GM21528 (cell line): ENCODE measurements around the gene DNASE1L2.
"Not testable (repeated sequence)": the region's sequence is repeated elsewhere in the genome, so short reads cannot be mapped to it uniquely, and the experiment has no call there.

Source experiments
- ATAC-seq: cut with Tn5 transposase; IDR thresholded peaks from one replicate; pipeline ENCODE4 v1.9.1; 2021; ENCODE audit warnings: mild to moderate bottlenecking, moderate library complexity; ENCODE audit not compliant: unreplicated experiment, low FRiP score

The DNASE1L2 gene

GRCh38 chr16:2203119-2203688 lies 33.0 kb upstream of the DNASE1L2 start:
- ATAC-seq, result not testable (repeated sequence)

- no peak for ATAC-seq
These were observed 31.7 kb upstream of the DNASE1L2 start for GRCh38 chr16:2204416-2205103.

- peak; percentile 74 for ATAC-seq
These were observed 30.9 kb upstream of the DNASE1L2 start, which contains the start of gene MLST8 for GRCh38 chr16:2205104-2205966. MLST8 (plus strand) TSS chr16:2205454; CDS start chr16:2206086, 632 bp downstream.

DNA sequence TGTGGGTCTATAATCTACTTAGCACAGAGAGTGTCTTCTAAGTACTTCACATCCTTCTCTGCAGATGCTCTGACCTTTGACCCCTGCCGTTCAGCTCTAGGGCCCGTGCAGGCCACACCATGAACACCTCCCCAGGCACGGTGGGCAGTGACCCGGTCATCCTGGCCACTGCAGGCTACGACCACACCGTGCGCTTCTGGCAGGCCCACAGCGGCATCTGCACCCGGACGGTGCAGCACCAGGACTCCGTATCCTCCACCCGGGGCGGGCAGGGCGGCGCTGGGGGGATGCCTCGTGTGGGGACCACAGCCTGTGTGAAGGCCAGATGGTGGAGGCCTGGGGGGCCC lies 30.3 kb upstream of the DNASE1L2 start:
- peak; percentile 22 for ATAC-seq

DNA sequence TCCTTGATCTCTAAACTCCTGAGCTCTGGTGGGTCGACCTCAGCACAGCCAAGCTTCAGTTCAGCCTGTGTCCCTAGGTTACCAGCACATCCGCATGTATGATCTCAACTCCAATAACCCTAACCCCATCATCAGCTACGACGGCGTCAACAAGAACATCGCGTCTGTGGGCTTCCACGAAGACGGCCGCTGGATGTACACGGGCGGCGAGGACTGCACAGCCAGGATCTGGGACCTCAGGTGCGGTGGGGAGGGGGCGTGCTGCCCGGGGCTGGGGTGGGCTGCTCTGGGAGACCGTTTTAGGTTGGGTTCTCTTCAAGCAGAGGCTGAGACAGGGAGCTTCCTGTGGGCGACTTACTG lies 29.8 kb upstream of the DNASE1L2 start:
- no peak for ATAC-seq

DNA sequence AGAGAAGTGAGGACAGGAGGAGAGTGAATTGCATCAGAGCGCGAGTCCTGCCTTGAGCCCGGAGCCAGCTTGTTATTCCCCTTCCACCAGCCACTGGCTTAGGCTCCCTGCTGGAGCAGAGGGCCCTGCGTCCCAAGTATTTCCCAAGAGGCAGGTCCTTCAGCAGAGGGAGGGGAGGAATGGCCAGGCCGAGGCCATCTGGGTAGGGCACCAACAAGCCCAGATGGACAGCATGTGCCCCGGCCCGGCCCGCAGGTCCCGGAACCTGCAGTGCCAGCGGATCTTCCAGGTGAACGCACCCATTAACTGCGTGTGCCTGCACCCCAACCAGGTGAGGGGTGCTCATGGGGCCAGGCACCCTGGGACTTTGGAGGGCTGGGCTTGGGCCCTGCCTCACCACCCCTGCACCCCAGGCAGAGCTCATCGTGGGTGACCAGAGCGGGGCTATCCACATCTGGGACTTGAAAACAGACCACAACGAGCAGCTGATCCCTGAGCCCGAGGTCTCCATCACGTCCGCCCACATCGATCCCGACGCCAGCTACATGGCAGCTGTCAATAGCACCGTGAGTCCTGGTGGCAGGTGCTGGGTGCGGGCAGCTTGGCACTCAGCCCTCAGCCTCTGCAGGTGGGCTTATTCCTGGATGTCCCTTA lies 29.3 kb upstream of the DNASE1L2 start:
- ATAC-seq, result no peak

GRCh38 chr16:2207872-2208271 lies 28.4 kb upstream of the DNASE1L2 start:
- ATAC-seq, result no peak

GRCh38 chr16:2208308-2208707 lies 27.9 kb upstream of the DNASE1L2 start:
- ATAC-seq, result no peak

GRCh38 chr16:2208772-2209171 lies 27.5 kb upstream of the DNASE1L2 start:
- ATAC-seq, result no peak

DNA sequence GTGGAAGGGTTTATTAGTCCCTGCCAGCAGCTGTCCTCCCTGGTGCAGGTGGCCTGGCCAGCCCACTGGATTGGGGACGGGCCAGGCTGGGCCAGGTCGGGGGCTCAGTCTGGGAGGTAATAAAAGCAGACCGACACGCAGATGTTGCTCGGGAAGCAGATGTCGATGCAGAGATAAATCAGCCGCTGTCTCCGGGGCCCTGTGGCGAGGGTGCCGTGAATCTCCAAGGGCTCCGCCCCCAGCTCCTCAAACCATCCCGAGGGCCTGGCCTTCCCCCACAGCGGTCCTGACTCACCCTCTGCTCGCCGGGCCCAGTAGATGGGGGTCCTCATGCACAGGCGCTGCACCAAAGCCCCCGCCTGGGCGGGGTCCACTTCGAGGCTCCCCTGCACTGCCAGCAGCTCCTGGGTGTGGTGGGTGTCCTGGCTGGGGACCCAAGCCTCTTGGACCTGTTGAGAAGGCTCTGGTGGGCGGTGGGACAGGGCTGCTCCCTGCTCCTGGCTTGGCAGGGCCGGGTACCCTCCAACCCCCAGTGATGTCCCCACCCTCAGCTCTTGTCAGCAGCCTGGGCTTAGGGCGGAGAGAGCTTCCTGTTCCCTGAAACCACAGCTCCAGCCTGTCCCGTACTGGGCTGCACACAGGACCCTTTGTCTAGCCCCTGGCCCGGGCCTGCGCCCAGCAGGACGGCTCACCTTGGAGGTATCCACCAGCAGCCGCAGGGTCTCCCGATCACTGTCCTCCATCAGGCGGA lies 26.8 kb upstream of the DNASE1L2 start:
- ATAC-seq, result no peak

DNA sequence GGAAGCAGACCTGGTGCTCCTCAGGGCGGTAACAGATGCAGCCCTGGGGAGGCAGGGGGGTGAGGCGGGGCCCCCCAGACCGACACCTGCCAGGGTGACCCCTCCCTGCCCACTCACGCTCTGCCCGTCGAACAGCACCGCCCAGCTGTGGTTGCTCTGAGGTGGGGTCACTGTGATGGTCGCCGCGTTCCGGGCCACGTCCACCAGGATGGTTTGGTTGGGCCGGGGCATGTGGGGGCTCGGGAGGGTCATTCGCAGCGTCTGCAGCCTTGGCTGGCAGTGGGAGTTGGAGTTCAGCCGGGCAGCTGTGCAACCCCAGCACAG lies 26.3 kb upstream of the DNASE1L2 start:
- no peak for ATAC-seq

DNA sequence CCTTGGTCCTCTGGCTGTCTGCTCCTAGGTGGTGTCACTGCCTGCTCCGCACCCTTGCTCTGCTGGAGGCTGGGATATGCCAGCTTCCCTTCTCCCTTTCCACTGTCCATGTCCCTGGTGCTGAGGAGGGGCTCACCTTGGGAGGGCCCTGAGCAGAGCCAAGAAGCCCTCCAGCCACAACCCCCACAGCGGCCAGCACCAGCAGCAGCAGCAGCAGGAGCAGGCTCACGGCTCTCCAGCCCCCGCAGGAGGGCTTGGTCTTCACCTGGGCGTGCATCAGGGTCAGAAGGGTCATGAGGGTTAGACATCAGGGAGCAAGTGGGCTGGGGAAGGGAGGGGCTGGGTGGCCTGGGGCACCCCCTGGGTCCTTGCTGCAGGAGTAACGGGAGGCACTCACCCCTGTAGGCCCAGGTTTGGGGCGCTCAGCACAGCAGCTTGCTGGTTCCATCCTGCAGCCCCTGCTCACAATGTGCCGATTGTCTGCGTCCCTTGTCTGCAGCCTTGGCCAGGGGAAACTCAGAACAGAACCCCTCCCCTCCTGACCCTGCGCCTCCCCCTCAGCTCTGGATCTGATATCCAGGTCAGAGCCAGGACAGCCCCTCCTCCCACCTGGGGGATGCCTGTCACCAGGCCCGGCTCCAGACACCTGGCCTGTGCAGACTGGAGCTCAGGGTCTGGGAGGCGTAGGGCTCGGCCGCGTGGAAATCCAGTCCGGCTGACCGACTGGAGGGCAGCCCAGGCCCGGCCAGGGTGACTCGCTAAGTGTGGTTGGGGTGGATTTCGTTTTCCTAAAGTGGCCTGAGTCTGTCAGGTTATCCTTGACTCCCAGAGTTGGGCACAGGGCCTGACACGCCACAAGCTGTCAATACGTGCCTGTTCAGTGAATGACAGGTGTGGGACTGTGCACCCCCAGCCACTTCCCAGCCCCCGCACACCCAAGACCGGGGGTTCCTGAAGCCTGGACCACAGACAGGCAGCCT lies 25.6 kb upstream of the DNASE1L2 start, which contains the start of gene BRICD5:
Gene BRICD5, minus strand, starts transcription at position 478 of the 980 bp plus-strand sequence. Its CDS starts 30 bp downstream, at position 448.
- ATAC-seq, result no peak

- no peak for ATAC-seq
These were observed 24.3 kb upstream of the DNASE1L2 start for GRCh38 chr16:2211923-2212347.

- ATAC-seq, result no peak
These were observed 23.6 kb upstream of the DNASE1L2 start for GRCh38 chr16:2212362-2213324.

DNA sequence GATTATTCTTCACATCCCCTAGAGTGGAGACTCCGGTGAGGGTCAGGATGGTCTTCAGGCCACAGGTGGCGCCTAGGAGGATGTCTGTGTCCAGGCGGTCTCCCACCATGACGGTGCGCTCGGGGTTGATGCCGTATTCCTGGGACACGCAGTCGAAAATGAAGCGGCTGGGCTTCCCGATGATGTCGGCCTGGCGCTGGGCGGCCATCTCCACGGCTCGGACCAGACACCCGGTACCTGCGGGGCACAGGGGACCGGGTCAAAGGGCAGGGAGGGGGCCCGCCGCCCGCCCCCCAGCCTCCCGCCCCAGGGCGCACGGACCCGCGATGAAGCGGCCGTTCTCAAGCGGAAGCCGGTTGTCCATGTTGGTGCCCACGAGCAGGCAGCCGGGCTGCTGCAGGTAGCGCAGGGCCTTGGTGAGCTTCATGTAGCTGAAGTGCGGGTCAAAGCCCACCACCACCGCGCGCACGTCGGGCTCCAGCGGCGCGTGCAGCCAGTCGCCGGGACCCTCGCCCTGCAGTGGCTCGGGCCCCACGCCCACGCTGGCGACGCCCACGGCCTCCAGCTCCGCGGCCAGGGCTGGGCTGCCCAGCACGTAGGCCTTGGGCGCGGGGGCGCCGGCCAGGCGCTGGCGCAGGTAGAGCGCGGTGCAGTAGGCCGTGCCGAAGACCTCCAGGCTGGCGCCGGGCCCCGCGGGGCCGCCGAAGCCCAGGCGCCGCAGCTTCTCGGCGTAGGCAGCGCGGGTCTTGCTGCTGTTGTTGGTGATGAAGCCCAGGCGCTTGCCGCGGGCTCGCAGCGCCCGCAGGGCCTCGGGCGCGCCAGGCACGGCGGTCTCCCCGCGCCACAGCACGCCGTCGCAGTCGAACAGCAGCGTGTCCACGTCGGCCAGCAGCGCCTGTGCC lies 22.2 kb upstream of the DNASE1L2 start:
- ATAC-seq, result peak; percentile 4

GRCh38 chr16:2214719-2214968 lies 21.6 kb upstream of the DNASE1L2 start, which contains the start of gene PGP:
PGP (minus strand) TSS chr16:2214840; CDS start chr16:2214777, 63 bp downstream.
- ATAC-seq, result peak; percentile 67

DNA sequence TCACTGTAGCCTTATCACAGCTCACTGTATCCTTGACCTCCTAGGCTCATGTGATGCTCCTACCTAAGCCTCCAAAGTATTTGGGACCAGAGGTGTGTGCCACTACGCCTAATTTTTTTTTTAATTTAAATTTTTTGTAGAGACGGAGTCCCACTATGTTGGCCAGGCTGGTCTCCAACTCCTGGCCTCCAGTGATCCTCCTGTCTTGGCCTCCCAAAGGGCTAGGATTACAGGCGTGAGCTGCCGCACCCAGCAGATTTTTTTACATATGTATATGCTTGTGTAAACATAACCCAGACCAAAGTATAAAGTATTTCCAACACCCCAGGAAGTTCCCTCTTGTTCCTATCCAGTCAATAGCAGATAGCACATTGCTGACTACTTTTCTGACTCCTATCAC lies 19.9 kb upstream of the DNASE1L2 start:
- no peak for ATAC-seq
